GM10248 (cell line): ENCODE data around the gene TPPP.

Source experiments
- CTCF ChIA-PET: fragments of 300-600 bp; sonication (Branson Sonifier 250); formaldehyde crosslinking; extraction: SDS; loops from one replicate; lab custom pipeline; 2021; ENCODE audit warnings: antibody characterized with exemption; lab: Yijun Ruan, JAX
- POLR2A ChIA-PET: fragments of 350-650 bp; sonication (Branson Sonifier 250); formaldehyde crosslinking; extraction: SDS; loops from one replicate; lab custom pipeline; 2020; ENCODE audit warnings: antibody characterized with exemption; lab: Yijun Ruan, JAX
- DNase-seq: peaks from one replicate; pipeline ENCODE4 v3.0.0; 2012; ENCODE audit errors: extremely low spot score
- TF ChIP-seq, protein P1 (sequence below): IDR thresholded peaks from 2 replicates; pipeline ENCODE4 v1.5.1; 2012; ENCODE audit warnings: mild to moderate bottlenecking, low read depth; ENCODE audit errors: extremely low read depth, missing control alignments, control extremely low read depth

Gene TPPP

DNA sequence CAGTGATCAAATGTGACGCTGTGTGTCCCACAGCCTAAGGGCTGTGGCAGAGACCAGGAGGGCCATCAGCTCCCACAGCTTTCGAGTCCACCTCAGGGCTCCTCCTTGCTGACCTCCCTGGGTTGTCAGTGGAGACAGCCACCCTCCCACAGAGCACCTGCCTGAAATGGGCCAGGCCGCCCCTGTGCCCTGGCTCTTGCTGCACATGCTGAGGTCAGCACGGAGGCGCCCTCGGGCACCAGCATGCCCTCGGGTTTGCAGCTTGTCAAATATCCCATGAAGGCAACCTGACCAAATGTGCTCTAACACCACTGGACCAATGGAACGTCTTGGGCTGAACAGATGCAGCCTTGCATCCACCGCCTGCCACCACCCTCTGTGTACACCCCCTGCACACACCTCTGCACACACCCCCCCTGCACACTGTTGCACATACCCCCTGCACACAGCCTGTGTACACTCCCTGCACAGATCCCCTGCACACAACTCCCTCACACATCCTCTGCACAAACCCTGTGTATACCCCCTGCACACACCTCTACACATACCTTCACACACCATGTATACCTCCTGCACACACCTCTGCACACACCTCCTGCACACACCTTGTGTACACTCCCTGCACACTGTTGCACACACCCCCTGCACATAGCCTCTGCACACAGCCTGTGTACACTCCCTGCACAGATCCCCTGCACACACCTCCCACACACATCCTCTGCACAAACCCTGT is 83.0 kb downstream of the TPPP start:
- CTCF ChIA-PET: interaction anchor here (2.0 kb wide), 1 partner anchor 163 kb away, joined by 4 read pairs; no protein-coding TSS in a partner anchor
- POLR2A ChIA-PET: no interaction called here
- TF ChIP-seq, protein P1, sequence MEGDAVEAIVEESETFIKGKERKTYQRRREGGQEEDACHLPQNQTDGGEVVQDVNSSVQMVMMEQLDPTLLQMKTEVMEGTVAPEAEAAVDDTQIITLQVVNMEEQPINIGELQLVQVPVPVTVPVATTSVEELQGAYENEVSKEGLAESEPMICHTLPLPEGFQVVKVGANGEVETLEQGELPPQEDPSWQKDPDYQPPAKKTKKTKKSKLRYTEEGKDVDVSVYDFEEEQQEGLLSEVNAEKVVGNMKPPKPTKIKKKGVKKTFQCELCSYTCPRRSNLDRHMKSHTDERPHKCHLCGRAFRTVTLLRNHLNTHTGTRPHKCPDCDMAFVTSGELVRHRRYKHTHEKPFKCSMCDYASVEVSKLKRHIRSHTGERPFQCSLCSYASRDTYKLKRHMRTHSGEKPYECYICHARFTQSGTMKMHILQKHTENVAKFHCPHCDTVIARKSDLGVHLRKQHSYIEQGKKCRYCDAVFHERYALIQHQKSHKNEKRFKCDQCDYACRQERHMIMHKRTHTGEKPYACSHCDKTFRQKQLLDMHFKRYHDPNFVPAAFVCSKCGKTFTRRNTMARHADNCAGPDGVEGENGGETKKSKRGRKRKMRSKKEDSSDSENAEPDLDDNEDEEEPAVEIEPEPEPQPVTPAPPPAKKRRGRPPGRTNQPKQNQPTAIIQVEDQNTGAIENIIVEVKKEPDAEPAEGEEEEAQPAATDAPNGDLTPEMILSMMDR: no peak
- DNase-seq: no peak
